GM18502 (cell line): ENCODE measurements around the gene SCNN1G.
"Not testable (repeated sequence)": the region's sequence is repeated elsewhere in the genome, so short reads cannot be mapped to it uniquely, and the experiment has no call there.

Experiments
- ATAC-seq: cut with Tn5 transposase; IDR thresholded peaks from one replicate; pipeline ENCODE4 v1.9.1; 2021; ENCODE audit warnings: mild to moderate bottlenecking; ENCODE audit not compliant: unreplicated experiment, poor library complexity

Gene SCNN1G

GRCh38 chr16:23248261-23249194 lies 66.0 kb downstream of the SCNN1G start:
- no peak for ATAC-seq

DNA sequence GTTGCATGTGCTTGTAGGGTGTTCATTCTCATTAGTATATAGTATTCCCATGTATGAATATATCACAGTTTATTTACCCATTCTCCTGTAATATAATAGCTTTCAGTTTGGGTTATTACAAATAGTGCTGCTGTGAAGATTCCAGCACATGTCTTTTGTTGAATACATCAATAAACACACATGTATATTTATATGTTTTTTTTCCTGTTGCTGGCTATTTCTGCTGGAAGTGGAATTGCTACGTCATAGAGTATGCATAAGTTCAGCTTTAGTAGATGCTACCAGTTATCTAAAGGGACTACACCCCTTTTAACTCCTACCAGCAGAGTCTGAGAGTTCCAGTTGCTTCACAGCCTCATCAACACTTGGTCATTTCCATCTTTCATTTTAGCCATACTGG lies 67.3 kb downstream of the SCNN1G start:
- ATAC-seq = no peak

- no peak for ATAC-seq
Measured at GRCh38 chr16:23252310-23252709, 69.8 kb downstream of the SCNN1G start.

DNA sequence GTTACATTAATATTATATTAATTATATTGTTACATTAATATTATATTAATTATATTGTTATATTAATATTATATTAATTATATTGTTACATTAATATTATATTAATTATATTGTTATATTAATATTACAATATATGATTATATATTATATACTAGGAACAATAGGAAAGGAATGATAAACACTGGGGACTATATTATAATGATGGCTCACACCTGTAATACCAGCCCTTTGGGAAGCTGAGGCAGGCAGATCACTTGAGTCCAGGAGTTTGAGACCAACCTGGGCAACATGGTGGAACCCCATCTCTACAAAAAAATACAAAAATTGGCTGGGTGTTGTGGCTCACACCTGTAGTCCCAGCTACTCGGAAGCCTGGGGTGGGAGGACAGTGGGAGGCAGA lies 71.1 kb downstream of the SCNN1G start:
- not testable (repeated sequence) for ATAC-seq

- ATAC-seq = no peak
Measured at GRCh38 chr16:23254338-23254737, 71.8 kb downstream of the SCNN1G start.

- no peak for ATAC-seq
Measured at GRCh38 chr16:23255000-23255399, 72.5 kb downstream of the SCNN1G start.

DNA sequence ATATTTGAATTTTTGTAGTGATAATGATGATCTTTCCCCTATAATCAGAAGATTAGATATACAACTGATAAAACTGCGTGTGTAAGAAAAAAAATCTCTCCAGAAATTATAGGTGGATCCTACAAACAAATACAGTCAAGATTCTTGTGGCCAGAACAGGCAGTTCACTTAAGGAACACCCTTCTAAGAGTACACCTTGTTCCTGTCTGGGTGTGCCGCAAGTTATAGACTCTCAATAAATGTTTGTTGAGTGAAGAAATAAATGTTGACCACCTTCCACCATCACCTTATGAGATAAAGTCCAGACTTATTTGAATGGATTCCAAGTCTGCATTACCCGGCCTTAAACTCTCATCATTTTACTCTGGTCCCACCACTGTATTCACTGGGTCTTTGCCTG lies 73.9 kb downstream of the SCNN1G start:
- ATAC-seq = no peak

DNA sequence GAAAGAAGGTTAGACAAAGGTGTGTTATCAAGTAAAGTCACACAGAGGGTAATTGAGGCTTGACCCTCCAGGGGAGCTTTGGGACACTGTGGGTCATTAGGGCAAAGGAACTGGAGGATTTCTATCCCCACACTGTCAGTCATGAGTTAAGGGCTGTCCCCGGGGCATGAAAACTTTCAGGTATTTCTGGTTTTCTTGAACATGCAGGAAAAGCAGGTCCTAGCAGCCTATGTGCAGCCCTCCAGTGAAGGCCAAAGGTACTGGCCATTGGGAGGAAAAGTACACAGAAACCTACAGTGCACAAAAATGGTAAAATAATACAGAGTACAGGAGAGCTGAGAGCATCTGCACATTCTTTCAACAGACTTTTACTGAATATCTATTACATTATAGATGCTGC lies 75.1 kb downstream of the SCNN1G start:
- no peak for ATAC-seq

DNA sequence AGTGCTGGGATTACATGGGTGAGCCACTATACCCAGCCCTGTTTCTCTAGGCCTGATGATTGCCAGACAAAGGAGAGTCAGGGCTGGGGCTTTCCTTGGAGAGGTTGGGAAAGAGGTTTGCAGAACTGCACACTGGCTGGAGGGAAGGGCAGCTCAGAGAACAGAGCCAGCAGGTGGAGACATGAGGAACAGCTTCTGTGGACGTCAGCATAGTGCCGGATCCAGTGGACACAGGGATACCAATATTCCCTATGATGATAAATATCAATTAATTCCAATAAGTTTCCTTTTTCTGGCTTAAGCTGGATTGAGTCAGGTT lies 76.3 kb downstream of the SCNN1G start:
- no peak for ATAC-seq
